Measurements from ENCODE around the gene DNAH11. TPM values are rescaled to one million over a fixed set of nuclear protein-coding genes. Genes with fewer than 3 reads are reported as not detected.

Gene DNAH11
- total and polyA plus RNA-seq, 9 of the 15 experiments (the other 6 are each of a cell fraction or from before 2014, with no cell fraction given), result under 0.01 TPM; not detected in 7

DNA sequence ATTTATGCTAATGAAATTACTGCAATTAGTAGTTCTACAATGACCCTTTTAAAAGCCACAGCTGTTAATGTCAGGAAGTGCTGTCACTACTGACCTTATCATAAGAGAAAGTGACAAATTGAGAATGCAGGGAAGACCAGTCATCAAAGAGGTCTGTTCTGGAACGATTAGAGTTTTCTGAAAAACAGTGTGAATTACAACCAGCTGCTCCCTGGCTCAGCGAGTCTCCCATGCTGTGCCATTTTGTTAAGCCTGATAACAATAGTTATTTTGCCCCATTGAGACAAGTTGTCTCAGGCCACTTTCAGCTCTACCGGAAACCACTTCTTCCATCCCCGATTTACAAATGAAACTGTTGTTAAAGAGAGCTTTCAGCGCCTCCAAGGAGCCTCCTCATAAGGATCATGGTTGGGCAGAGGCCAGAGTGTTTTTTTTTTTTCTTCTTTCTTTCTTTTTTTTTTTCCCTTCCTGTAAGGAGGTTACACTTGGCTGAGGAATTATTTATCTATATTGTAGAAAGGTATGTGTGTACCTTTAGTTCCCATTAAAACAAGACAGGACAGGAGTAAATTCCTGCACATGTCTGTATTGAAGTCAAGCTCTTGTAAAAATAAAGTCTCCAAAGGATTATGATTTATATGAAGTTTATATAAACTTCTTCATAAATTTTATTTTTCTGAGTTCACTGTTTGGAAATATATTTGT is 229.2 kb downstream of the DNAH11 start (continued):
- TF ChIP-seq, protein P1, sequence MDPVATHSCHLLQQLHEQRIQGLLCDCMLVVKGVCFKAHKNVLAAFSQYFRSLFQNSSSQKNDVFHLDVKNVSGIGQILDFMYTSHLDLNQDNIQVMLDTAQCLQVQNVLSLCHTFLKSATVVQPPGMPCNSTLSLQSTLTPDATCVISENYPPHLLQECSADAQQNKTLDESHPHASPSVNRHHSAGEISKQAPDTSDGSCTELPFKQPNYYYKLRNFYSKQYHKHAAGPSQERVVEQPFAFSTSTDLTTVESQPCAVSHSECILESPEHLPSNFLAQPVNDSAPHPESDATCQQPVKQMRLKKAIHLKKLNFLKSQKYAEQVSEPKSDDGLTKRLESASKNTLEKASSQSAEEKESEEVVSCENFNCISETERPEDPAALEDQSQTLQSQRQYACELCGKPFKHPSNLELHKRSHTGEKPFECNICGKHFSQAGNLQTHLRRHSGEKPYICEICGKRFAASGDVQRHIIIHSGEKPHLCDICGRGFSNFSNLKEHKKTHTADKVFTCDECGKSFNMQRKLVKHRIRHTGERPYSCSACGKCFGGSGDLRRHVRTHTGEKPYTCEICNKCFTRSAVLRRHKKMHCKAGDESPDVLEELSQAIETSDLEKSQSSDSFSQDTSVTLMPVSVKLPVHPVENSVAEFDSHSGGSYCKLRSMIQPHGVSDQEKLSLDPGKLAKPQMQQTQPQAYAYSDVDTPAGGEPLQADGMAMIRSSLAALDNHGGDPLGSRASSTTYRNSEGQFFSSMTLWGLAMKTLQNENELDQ (CRISPR knock-in tag; IDR thresholded peaks at IDR 0.05; ENCODE audit: borderline replicate concordance), result no peak
- TF ChIP-seq STAG1 (CRISPR knock-in tag; IDR thresholded peaks at IDR 0.05; ENCODE audit: borderline replicate concordance) (no peak), ZNF444 (CRISPR knock-in tag; IDR thresholded peaks at IDR 0.05) (no peak), DNMT1 (IDR thresholded peaks at IDR 0.05) (no peak), HNRNPUL1 (IDR thresholded peaks at IDR 0.05; ENCODE audit: low read length) (no peak), CEBPZ (IDR thresholded peaks at IDR 0.05; ENCODE audit: borderline replicate concordance, low read depth, low read length) (no peak), GTF2F1 (IDR thresholded peaks at IDR 0.05; ENCODE audit: low read depth, low read length) (no peak), MAZ (CRISPR knock-in tag; conservative IDR thresholded peaks at IDR 0.05 in 1 of 2, IDR thresholded peaks at IDR 0.05 in 1 of 2) (no peak), FOSL1 (tag; conservative IDR thresholded peaks at IDR 0.05) (peak; percentile 48; the same call in 1 of the 2 replicates), CHD4 (IDR thresholded peaks at IDR 0.05; ENCODE audit: insufficient read depth, insufficient replicate concordance, low read depth, low read length, poor library complexity, severe bottlenecking) (no peak), RBBP5 (IDR thresholded peaks at IDR 0.05; ENCODE audit: borderline replicate concordance, insufficient read depth, low read length, poor library complexity, severe bottlenecking) (no peak), ZBTB34 (CRISPR knock-in tag; IDR thresholded peaks at IDR 0.05) (no peak), SOX6 (IDR thresholded peaks at IDR 0.05) (peak; percentile 70; the same call in 1 of the 2 replicates), NONO (IDR thresholded peaks at IDR 0.05; ENCODE audit: low read depth in 2 of 2, low read length in 1 of 2) (no peak), ZNF23 (CRISPR knock-in tag; IDR thresholded peaks at IDR 0.05) (no peak), MTA2 (IDR thresholded peaks at IDR 0.05; ENCODE audit: low read depth) (0 out of 2 replicates have a peak, but pooled peaks have one; percentile 36), SMAD1 (IDR thresholded peaks at IDR 0.05; ENCODE audit: low read depth, low read length, partially characterized antibody) (no peak), IFI16 (CRISPR knock-in tag; IDR thresholded peaks at IDR 0.05) (no peak), CREM (IDR thresholded peaks at IDR 0.05; ENCODE audit: low read depth) (0 out of 2 replicates have a peak, but pooled peaks have one; percentile 9), CBFA2T3 (IDR thresholded peaks at IDR 0.05) (peak; percentile 88), CAMTA2 (CRISPR knock-in tag; conservative IDR thresholded peaks at IDR 0.05) (no peak)

Measured in K562 (cell line).